Measurements from ENCODE around the gene GSE1.

Gene GSE1

DNA sequence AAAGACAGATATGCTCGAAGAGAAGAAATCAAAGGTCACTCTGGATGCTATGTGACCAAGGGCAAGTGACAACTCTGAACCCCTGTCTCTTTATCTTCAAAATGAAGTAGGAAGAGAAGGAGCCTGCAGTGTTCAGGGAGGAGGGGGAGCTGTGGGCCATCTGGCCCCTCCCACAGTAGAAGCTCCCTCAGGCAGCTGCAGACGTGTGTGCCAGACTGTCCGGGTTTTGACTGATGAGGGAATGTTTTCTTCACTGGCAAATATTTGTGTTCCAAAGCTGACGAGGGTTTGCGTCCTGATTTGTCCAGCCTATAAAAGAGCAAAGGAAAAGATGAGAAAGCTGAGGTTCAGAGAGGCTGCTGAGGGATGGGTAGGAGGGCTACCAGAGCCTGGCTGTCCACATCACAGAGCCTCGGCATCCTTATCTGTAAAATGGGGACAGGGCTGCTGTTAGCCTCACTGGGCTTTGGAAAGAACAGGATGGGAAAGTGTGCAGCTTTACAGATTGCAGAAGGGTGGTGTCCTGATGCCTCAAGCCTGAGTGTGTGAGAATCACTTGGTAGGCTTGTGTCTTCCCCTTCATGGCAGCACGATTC lies 77.4 kb downstream of the GSE1 start:
- TF ChIP-seq, protein P1, sequence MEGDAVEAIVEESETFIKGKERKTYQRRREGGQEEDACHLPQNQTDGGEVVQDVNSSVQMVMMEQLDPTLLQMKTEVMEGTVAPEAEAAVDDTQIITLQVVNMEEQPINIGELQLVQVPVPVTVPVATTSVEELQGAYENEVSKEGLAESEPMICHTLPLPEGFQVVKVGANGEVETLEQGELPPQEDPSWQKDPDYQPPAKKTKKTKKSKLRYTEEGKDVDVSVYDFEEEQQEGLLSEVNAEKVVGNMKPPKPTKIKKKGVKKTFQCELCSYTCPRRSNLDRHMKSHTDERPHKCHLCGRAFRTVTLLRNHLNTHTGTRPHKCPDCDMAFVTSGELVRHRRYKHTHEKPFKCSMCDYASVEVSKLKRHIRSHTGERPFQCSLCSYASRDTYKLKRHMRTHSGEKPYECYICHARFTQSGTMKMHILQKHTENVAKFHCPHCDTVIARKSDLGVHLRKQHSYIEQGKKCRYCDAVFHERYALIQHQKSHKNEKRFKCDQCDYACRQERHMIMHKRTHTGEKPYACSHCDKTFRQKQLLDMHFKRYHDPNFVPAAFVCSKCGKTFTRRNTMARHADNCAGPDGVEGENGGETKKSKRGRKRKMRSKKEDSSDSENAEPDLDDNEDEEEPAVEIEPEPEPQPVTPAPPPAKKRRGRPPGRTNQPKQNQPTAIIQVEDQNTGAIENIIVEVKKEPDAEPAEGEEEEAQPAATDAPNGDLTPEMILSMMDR (IDR thresholded peaks at IDR 0.05; ENCODE audit: poor library complexity, severe bottlenecking), result no peak
- ATAC-seq (ENCODE audit: low read depth) (no peak), DNase-seq (ENCODE audit: low spot score) (no peak)
- Histone ChIP-seq H3K27me3 (ENCODE audit: insufficient read depth, poor library complexity, severe bottlenecking) (peaks cover 6% of the 10 kb centered on the region), H3K9me3 (ENCODE audit: severe bottlenecking) (no peaks in the 10 kb centered on the region), H3K4me1 (ENCODE audit: insufficient read depth, poor library complexity, severe bottlenecking) (peaks cover 3% of the 10 kb centered on the region), H3K4me3 (ENCODE audit: severe bottlenecking) (no peak overlapping the region), H3K36me3 (ENCODE audit: low read depth) (peaks cover 12% of the 10 kb centered on the region; the same call in 1 of the 2 replicates), H3K27ac (ENCODE audit: poor library complexity, severe bottlenecking) (no peak overlapping the region)

DNA sequence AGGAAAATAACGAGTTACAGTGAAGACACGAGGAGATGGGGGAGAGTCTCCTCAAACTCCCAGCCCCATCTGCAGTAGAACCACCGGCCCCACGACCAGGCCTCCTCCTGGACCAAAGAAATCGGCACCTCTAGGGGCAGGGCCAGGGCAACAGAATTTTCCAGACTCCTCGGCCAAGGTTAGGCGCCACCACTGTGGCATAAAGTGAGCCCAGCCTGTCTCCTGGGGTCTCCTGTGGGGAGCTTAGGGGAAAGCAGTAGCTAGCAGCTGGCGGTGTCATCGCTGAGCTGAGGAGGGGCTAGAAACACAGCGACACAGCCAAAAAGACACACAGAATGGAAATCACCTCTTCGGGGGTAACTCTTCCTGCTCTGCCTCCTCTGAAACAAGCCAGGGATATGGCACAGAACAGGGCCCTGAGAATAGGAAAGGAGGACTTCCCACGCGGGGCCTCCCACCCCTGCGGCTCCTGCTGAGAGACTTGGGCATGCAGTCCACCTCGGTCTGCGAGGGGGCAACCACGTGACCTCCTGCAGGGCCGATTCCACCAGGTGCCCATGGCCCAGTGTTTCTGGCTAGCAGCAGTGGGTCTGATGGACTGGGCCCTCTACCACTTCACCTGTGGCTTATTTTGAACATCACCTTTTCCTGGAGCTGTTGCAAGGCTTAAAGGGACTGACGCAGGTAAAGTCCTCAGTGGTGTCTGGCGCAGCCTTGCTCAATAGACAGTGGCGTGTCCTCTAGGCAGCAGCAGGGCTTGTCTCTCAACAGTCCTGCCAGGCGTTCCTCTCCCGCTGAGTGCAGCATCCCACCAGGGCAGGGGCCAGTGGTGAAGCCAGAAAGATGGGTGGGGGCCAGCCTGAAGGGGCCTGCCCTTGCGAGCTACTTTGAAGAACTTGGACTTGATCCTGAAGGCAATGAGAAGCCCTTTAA lies 82.3 kb downstream of the GSE1 start:
- no peaks in the 10 kb centered on the region for H3K9me3 ChIP-seq (ENCODE audit: severe bottlenecking)
- H3K27me3 ChIP-seq (ENCODE audit: insufficient read depth, poor library complexity, severe bottlenecking), result no peaks in the 10 kb centered on the region
- H3K27ac ChIP-seq (ENCODE audit: poor library complexity, severe bottlenecking), result no peak overlapping the region
- ATAC-seq (ENCODE audit: low read depth) (no peak), DNase-seq (ENCODE audit: low spot score) (no peak)
- H3K4me1 ChIP-seq (ENCODE audit: insufficient read depth, poor library complexity, severe bottlenecking), result peaks cover 22% of the 10 kb centered on the region
- TF ChIP-seq, protein P1 (IDR thresholded peaks at IDR 0.05; ENCODE audit: poor library complexity, severe bottlenecking), result no peak
- H3K4me3 ChIP-seq (ENCODE audit: severe bottlenecking), result no peak overlapping the region
- no peaks in the 10 kb centered on the region for H3K36me3 ChIP-seq (ENCODE audit: low read depth)

DNA sequence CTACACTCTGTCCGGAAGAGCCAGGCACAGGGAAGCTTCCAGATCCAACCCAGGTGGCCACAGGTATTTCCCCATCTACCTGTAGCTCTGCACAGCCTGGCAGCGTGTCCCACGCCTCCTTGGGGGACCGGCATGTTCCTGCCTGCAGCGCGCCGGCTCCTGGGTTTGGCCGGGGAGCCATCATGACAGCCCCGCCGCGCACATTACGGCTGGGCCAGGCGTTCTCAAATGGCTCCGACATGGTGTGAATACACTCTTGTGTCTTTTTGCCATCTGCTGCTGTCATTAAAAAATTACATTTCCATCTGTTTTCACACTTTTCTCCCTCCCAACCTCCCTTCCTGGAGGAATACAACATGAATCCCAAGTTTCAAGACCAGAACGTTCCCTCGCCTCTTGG lies 83.7 kb downstream of the GSE1 start:
- H3K27me3 ChIP-seq (ENCODE audit: insufficient read depth, poor library complexity, severe bottlenecking), result no peaks in the 10 kb centered on the region
- no peak for DNase-seq (ENCODE audit: low spot score)
- H3K4me3 ChIP-seq (ENCODE audit: severe bottlenecking), result no peak overlapping the region

DNA sequence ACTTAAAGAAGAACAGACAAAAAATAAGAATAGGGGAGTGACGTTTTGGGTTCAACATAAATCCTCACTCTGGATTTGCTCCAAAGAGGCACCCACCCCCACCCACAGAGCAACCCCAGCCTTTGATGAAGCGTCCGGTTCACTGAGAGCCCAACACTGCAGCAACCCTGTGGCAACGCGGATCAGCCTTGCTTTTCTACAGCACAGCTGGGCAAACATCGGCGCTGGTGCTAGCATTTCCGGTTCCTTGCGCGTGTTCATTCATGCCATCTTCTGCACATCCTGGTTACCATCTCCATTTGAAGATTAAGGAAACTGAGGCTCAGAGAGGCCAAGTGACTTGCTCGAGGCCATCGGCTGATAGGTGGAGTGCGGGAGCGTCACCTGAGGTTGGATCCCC lies 84.3 kb downstream of the GSE1 start:
- no peaks in the 10 kb centered on the region for H3K27me3 ChIP-seq (ENCODE audit: insufficient read depth, poor library complexity, severe bottlenecking)
- H3K36me3 ChIP-seq (ENCODE audit: low read depth), result peaks cover 7% of the 10 kb centered on the region; the same call in 1 of the 2 replicates
- peaks cover 22% of the 10 kb centered on the region for H3K4me1 ChIP-seq (ENCODE audit: insufficient read depth, poor library complexity, severe bottlenecking)
- ATAC-seq (ENCODE audit: low read depth), result peak; percentile 19; the same call in 2 of the 3 replicates
- no peak overlapping the region for H3K4me3 ChIP-seq (ENCODE audit: severe bottlenecking)
- peak overlapping the region; percentile 16 for H3K27ac ChIP-seq (ENCODE audit: poor library complexity, severe bottlenecking)
- TF ChIP-seq, protein P1 (IDR thresholded peaks at IDR 0.05; ENCODE audit: poor library complexity, severe bottlenecking), result no peak
- H3K9me3 ChIP-seq (ENCODE audit: severe bottlenecking), result no peaks in the 10 kb centered on the region
- no peak for DNase-seq (ENCODE audit: low spot score)

More for the DNA sequence above, 83.7 kb downstream of the GSE1 start:
- H3K4me1 ChIP-seq (ENCODE audit: insufficient read depth, poor library complexity, severe bottlenecking), result peaks cover 22% of the 10 kb centered on the region
- H3K9me3 ChIP-seq (ENCODE audit: severe bottlenecking), result no peaks in the 10 kb centered on the region
- peak; percentile 13 for ATAC-seq (ENCODE audit: low read depth)
- TF ChIP-seq, protein P1 (IDR thresholded peaks at IDR 0.05; ENCODE audit: poor library complexity, severe bottlenecking), result no peak
- H3K27ac ChIP-seq (ENCODE audit: poor library complexity, severe bottlenecking), result peak overlapping the region; percentile 16
- H3K36me3 ChIP-seq (ENCODE audit: low read depth), result peaks cover 7% of the 10 kb centered on the region; the same call in 1 of the 2 replicates

Measured in RWPE2 (cell line).